ENCODE measurements around the gene KRTAP10-1. TPM values are rescaled to one million over a fixed set of nuclear protein-coding genes. Genes with fewer than 3 reads are reported as not detected.
A peak's percentile ranks its signal among the peaks of the same experiment; 100 is the strongest.

The KRTAP10-1 gene
- total and polyA plus RNA-seq, 9 of the 15 experiments (the other 6 are each of a cell fraction or from before 2014, with no cell fraction given): not detected

DNA sequence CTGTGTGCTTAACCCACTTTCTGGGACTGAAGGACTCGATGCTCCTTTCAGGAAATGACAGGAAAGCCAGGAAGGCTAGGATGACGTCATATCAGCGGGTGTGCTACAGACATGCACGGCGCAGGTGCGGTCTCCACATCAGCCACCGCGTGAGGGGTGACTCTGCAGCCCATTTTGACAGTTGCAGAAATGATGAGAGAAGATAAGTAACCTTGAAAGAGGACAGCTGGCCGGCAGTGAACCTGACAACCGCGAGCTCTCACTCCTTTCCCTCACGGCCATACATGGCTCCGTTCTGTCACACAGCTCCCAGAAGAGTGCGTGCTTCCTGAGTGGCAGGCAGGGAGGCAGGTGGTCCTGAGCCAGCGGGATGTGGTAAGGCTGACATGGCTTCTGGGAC lies 42.1 kb upstream of the KRTAP10-1 start (continued):
- peak; percentile 93 for TF ChIP-seq JUN (IDR thresholded peaks at IDR 0.05; ENCODE audit: borderline replicate concordance, low read depth, low read length)
- no peak for TF ChIP-seq JUN (CRISPR knock-in tag; IDR thresholded peaks at IDR 0.05; ENCODE audit: borderline replicate concordance)
- no peak for TF ChIP-seq PHTF2 (CRISPR knock-in tag; IDR thresholded peaks at IDR 0.05)
- TF ChIP-seq CBFA2T2 (conservative IDR thresholded peaks at IDR 0.05): peak; percentile 52
- TF ChIP-seq DPF2 (IDR thresholded peaks at IDR 0.05): peak; percentile 29; the same call in 1 of the 2 replicates
- no peak for TF ChIP-seq ARID2 (IDR thresholded peaks at IDR 0.05)
- peak; percentile 56; the same call in 1 of the 2 replicates for TF ChIP-seq MEF2D (tag; conservative IDR thresholded peaks at IDR 0.05; ENCODE audit: low read depth)
- TF ChIP-seq, protein P1, sequence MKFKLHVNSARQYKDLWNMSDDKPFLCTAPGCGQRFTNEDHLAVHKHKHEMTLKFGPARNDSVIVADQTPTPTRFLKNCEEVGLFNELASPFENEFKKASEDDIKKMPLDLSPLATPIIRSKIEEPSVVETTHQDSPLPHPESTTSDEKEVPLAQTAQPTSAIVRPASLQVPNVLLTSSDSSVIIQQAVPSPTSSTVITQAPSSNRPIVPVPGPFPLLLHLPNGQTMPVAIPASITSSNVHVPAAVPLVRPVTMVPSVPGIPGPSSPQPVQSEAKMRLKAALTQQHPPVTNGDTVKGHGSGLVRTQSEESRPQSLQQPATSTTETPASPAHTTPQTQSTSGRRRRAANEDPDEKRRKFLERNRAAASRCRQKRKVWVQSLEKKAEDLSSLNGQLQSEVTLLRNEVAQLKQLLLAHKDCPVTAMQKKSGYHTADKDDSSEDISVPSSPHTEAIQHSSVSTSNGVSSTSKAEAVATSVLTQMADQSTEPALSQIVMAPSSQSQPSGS (CRISPR knock-in tag; IDR thresholded peaks at IDR 0.05): peak; percentile 81; the same call in 1 of the 2 replicates
- TF ChIP-seq GABPA (tag; conservative IDR thresholded peaks at IDR 0.05; ENCODE audit: low read depth): peak; percentile 56
- TF ChIP-seq, protein P2, sequence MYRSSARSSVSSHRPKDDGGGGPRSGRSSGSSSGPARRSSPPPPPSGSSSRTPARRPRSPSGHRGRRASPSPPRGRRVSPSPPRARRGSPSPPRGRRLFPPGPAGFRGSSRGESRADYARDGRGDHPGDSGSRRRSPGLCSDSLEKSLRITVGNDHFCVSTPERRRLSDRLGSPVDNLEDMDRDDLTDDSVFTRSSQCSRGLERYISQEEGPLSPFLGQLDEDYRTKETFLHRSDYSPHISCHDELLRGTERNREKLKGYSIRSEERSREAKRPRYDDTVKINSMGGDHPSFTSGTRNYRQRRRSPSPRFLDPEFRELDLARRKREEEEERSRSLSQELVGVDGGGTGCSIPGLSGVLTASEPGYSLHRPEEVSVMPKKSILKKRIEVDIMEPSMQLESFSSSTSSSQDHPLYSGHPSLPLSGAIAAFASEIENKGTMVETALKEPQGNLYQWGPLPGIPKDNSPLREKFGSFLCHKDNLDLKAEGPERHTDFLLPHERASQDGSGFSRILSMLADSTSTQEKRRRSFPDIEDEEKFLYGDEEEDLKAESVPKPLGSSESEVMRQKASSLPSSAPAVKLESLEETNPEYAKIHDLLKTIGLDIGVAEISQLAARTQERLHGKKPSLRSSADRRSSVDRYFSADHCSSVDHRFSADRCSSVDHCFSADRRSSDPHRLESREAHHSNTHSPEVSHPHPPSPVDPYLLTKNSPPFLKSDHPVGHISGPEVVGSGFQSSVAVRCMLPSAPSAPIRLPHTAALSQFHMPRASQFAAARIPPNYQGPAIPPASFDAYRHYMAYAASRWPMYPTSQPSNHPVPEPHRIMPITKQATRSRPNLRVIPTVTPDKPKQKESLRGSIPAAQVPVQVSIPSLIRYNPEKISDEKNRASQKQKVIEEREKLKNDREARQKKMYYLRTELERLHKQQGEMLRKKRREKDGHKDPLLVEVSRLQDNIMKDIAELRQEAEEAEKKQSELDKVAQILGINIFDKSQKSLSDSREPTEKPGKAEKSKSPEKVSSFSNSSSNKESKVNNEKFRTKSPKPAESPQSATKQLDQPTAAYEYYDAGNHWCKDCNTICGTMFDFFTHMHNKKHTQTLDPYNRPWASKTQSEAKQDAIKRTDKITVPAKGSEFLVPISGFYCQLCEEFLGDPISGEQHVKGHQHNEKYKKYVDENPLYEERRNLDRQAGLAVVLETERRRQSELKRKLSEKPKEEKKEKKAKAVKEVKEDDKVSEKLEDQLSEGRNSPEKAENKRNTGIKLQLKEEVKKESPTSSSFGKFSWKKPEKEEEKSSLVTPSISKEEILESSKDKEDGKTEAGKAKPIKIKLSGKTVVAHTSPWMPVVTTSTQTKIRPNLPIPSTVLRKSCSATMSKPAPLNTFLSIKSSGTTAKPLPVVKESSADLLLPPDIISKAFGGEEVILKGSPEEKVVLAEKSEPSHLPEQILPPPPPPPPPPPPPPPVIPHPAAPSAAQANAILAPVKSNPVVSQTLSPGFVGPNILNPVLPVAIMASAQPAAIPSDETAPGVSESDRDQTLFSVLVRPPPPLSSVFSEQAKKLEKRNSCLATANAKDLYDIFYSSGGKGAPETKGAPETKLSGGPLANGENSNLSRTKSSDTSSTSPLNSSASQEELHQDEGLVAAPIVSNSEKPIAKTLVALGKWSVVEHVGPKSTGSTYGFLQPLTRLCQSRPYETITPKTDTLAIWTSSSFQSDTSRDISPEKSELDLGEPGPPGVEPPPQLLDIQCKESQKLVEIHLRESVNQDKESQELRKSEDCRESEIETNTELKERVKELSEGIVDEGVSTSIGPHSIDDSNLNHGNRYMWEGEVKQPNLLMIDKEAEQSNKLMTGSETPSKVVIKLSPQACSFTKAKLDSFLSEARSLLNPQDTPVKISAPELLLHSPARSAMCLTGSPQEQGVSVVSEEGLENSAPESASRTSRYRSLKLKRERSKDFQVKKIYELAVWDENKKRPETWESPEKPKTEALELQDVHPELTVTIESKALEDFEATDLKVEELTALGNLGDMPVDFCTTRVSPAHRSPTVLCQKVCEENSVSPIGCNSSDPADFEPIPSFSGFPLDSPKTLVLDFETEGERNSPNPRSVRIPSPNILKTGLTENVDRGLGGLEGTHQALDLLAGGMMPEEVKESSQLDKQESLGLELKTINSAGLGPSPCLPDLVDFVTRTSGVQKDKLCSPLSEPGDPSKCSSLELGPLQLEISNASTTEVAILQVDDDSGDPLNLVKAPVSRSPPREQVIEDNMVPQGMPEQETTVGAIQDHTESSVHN (IDR thresholded peaks at IDR 0.05; ENCODE audit: borderline replicate concordance in 1 of 2, low read depth in 1 of 2): peak in 1 of 2 experiments; percentile 82; a peak in 1 of 4 replicates
- TF ChIP-seq CHD4 (IDR thresholded peaks at IDR 0.05; ENCODE audit: insufficient read depth, insufficient replicate concordance, low read depth, low read length, poor library complexity, severe bottlenecking): no peak
- TF ChIP-seq, protein P3, sequence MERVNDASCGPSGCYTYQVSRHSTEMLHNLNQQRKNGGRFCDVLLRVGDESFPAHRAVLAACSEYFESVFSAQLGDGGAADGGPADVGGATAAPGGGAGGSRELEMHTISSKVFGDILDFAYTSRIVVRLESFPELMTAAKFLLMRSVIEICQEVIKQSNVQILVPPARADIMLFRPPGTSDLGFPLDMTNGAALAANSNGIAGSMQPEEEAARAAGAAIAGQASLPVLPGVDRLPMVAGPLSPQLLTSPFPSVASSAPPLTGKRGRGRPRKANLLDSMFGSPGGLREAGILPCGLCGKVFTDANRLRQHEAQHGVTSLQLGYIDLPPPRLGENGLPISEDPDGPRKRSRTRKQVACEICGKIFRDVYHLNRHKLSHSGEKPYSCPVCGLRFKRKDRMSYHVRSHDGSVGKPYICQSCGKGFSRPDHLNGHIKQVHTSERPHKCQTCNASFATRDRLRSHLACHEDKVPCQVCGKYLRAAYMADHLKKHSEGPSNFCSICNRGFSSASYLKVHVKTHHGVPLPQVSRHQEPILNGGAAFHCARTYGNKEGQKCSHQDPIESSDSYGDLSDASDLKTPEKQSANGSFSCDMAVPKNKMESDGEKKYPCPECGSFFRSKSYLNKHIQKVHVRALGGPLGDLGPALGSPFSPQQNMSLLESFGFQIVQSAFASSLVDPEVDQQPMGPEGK (CRISPR knock-in tag; IDR thresholded peaks at IDR 0.05; ENCODE audit: borderline replicate concordance): no peak
- peak; percentile 95 for TF ChIP-seq JUNB (CRISPR knock-in tag; conservative IDR thresholded peaks at IDR 0.05)
- no peak for TF ChIP-seq NR4A1 (CRISPR knock-in tag; IDR thresholded peaks at IDR 0.05)
- peak; percentile 82 for TF ChIP-seq NR4A1 (tag; IDR thresholded peaks at IDR 0.05)
- peak; percentile 77; the same call in 1 of the 2 replicates for TF ChIP-seq CTBP1 (IDR thresholded peaks at IDR 0.05; ENCODE audit: borderline replicate concordance)

All from K562 (cell line).